Fibroblast of gingiva (primary cell): ENCODE results near the gene MED19.
"Not testable (repeated sequence)": the region's sequence is repeated elsewhere in the genome, so short reads cannot be mapped to it uniquely, and the experiment has no call there.

Experiments
- DNase-seq: peaks from one replicate; pipeline ENCODE4 v3.0.0-alpha.2; 2011; ENCODE audit warnings: low read depth

Gene MED19

DNA sequence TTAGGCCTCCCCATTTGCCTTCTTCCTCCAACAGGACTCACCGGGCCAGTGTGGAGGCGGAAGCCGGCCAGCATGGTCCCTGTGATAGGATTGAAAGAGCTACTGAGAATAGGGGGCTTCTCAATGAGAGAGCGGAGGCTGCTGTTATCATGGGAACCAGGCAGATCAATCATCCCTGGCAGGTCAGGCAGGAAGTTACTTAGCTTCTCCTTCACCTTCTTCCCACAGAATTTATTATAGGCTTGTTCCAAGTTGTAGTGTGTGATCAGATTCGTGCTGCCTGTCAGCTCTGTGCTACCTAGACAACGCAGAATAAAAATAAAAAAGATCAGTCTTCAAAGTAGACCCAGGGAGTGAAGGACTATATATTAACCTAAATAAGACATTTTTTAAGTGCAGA, 7.1 kb downstream of the MED19 start:
- no peak for DNase-seq

DNA sequence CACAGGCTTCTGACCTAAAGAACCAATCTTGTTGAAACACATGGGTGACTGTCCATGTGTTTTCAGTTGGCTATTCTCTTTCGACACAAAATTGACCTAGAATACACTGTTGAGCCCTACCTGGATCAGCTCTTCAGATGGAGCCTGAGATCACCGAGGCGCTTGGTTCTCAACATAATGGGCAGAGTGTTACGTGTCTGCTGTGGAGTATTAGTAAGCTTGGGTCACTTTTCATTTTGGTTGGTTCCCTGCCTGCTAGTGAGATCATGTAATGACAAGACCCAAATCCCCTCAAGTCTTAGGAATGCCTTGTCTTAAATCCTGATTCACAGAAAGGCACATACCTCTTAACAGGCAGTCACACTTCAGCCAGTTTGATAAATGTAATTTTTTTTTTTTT, 8.7 kb downstream of the MED19 start:
- DNase-seq = no peak

DNA sequence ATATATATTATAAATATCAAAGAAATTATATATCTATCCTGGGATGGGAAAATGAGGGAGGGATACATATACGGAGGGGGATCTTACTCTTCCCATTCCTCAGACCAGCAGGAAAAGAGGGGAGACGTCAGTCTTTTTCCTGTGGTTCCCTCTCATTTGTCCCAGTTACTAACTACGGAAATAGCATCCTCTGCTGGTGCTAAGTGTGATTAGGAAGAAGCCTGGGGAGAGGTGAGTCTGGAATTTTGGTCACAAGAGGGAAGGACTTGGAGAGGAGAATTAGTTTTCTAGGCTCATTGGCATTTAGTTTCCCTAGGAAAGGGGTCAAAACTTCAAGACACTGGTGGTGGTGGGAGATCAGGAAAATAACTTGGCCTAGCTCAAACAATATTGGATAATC, 11.6 kb downstream of the MED19 start:
- no peak for DNase-seq

DNA sequence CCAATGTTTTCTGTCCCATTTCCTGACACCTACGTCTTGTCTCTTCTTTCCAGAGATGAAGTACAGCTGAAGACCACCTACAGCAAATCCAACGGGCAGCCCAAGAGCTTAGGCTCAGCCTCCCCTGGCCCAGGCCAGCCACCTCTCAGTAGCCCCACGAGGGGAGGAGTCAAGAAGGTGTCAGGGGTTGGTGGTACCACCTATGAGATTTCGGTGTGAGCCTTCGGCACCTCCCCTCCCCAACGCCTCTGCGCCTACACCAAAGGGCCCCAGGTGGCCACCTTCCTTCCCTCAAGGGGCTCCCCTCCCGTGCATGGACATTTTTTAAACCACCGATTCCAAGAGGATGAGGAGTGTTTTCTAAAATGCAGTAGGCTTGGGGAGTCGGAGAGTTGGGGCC, 12.2 kb downstream of the MED19 start:
- no peak for DNase-seq

DNA sequence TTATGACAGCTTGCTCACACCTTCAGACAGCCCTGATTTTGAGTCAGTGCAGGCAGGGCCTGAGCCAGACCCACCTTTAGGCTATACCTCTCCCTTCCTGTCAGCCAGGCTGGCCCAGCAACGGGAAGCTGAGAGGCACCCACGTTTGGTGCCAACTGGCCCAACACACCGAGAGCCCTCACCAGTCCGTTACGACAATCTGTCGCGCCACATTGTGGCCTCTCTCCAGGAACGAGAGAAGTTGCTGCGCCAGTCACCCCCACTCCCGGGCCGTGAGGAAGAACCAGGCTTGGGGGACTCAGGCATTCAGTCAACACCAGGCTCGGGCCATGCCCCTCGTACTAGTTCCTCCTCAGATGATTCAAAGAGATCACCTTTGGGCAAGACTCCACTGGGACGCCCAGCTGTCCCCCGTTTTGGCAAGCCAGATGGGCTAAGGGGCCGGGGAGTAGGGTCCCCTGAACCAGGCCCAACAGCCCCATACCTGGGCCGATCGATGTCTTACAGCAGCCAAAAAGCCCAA, 13.1 kb downstream of the MED19 start:
- no peak for DNase-seq

DNA sequence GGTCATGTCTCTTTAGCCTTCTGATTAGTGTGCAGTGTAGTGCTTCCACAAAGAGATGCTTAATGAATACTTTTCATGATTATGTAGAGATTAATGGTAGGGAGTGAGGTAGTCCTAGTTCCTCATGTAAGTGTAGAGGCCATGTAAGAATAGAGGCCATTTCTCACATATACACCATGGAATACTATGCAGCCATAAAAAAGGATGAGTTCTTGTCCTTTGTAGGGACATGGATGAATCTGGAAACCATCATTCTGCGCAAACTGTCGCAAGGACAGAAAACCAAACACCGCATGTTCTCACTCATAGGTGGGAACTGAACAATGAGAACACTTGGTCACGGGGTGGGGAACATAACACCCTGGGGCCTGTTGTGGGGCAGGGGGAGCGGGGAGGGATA, 21.5 kb downstream of the MED19 start:
- not testable (repeated sequence) for DNase-seq

DNA sequence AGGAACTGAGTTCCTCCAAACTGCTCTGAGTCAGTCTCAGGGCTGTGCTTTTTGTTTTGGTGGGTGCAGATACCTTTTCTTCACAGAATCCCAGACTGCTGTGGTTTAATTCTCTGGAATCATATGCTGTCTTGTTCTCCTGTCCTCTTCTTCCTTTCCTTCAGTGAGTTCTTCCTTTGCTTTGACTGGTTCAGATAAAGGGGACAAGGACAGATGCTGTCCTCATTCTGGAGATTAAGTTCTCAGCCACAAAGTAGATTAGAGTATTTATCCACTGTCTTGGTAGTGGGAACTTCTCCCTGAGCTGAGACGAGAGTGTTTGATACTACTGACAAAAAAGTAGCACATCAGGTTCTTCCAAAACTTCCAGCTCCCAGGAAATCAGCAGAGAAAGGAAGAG, 30.8 kb downstream of the MED19 start:
- no peak for DNase-seq

DNA sequence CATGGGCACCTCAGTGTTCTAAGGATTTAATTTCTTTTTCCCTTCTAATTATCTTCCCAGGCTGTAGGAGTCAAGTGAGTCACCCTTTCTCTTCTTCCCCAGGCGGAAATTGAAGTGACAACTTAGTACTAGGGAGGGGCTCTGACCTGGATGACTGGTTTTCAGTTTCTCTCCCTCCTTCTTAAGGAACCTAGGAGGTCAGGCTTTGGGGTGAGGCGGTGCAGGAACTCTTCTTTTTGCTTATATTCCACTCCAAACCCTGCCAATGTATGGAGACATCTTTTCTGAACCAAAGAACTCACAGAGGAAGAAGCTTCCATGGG, 31.5 kb downstream of the MED19 start:
- DNase-seq = no peak

DNA sequence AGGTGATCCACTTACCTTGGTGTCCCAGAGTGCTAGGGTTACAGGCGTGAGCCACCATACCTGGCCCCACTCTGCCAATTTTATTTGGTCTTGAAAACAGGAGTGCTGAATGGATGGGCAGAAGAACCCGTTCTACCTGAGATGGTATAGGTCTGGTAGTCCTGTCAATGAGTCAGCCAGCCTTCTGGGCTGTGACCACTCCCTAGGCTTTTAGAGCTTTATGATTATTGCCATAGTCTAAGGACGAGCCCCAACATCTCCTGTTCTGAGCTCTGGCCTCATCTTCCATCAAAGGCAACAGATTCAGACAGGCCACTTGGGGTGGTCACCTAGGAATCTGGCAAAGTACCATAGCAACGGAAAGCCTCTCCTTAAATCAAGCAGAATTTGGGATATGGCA, 32.6 kb downstream of the MED19 start:
- no peak for DNase-seq

DNA sequence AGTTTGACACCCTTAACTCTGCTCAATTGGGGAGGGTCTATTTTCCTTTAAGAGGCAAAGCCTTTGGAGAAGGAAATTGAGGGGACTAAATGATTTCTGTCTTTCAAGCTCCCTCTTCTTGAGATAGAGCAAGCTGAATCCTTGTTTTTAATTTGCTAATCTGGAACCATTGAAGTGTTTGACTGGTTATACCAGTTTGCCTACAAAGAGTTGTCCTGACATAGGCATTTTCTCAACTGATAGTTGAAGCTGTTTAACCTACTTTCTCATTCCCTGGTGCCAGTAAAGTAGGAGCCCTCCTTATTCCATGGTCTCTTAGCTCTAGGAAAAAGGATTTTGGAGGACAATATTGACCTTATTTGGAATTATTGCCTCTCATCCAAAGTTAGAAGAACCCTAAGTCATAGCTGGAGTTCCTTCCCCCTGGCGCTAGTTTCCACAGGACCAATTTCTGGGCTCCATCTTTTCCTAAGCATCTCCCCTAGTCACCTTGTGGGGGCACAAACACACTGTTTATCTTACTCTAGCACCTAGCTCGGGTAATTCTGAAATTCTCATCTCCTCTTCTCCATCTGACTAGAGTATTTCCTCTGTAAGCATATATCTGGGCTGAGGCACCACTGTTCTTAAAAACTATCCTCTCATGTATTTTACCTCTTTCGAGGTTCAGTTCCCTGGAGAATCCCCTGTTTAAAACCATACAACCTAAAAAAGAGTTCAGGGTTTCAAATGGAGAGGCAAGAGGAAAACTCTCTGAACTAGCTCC, 36.7 kb downstream of the MED19 start:
- no peak for DNase-seq

DNA sequence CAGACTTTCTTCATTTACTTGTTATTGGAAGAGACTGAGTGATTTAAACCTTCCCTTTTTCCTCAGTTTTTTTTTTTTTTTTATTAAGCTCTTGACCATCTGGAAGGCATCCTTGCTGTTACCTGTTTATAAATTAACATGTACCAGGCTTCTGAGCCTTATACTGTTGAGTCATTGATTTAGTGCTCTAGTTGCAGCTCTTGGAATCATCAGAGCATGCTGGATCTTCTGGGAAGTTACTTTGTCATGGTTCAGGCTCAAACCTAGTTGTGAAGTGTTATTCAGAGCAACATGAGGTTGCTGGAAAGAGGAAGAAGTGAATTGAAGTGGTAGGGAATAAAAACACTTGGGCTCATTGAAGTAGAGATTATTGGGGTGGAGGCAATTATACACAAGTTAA, 37.8 kb downstream of the MED19 start:
- no peak for DNase-seq

DNA sequence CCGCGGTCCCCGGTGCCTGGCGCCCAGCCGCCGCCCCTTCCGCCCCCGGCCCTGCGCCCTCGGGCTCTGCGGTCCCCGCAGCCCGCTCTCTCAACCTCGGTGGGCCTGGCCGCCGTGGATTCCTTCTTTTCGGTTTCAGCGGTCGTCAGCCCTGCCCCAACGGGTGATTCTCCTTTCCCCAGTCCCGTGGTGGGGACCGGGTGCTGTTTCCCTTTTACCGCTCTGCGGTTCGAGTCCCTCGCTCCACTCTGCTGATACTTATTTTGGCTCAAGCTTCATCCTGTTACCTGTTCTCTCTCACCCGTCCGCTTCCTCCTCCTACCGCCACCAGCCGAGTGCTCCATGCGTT, 43.6 kb downstream of the MED19 start:
- no peak for DNase-seq

DNA sequence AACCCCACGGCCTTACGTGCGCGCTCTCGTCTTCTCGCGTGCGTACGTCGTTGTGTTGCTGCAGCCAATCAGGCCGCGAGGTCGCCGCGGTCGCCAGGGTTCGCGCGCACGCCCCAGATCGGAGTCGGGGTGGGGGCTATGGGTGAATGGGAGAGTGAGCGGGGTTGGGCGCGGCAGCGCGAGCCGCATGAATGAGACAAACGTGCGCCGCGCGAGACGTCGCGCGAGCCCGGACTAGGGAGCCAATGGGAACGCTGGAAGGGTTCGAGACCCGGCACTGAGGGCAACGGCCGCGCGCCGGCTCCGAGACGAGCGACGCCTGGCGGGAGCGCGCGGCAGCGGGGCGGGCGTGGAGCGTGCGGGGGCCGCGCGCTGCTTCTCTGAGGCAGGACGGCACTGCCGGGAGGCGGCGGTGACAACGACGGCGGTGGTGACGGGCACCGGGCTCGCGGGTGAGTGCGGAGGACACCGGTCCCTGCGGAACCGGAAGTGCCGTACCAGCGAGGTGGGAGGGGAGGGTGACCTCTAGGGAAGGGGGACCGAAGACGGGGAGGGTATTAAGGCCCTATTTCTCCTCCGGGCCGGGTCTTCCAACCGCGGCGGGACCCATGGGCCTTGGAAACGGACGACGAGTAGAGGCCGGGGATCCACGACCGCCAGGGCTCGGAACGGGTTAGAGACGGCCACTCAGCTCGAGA, 44.1 kb downstream of the MED19 start, which contains the start of gene ZDHHC5:
ZDHHC5 (plus strand) TSS at position 379 of the 698 bp plus-strand sequence. CDS start 4,977 bp downstream, outside the sequence.
- DNase-seq = peak; percentile 100

DNA sequence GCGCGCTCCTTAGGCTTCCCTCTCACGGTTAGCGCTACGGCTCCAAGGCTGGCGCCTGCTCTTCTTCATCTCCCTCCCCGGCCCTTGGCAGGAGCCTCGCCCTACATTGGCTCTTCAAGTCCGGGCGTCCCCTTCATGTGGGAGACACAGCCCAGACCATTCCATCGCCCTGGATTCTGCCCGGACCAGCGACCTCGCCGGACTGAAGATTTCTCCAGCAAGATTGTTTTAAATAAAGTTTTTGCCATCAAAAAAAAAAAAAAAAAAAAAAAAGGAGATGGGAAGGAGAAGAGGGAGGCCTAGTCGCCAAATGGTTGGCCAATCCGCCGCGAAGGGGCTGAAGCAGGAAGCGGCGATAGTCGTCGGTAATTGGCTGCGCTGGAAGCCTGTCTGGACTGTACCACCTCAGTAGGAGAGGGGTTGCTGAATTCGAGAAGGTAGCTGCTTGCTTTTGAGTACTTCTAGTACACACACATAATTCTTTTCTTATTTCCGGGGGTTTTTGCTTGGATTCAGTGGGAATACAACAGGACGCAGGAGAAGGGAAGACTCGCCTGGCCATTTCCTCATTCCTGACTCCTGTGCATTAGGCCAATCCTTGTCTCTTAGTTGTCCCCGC, 44.8 kb downstream of the MED19 start:
- DNase-seq = peak; percentile 100

DNA sequence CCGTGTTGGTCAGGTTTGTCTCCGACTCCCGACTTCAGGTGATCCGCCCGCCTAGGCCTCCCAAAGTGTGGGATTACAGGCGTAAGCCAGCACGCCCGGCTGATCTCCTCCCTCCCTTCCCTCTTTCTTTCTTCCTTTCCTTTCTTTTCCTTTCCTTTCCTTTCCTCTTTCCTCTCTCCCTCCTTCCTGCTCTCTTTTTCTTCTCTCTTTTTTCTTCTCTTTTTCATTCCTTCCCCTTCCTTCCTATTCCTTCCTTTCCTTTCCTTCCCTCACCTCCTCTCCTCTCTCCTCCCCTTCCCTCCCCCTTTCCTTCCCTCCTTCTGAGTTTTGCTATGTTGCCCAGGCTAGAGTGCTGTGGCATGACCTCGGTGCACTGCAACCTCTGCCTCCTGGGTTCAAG, 48.0 kb downstream of the MED19 start:
- DNase-seq = no peak

DNA sequence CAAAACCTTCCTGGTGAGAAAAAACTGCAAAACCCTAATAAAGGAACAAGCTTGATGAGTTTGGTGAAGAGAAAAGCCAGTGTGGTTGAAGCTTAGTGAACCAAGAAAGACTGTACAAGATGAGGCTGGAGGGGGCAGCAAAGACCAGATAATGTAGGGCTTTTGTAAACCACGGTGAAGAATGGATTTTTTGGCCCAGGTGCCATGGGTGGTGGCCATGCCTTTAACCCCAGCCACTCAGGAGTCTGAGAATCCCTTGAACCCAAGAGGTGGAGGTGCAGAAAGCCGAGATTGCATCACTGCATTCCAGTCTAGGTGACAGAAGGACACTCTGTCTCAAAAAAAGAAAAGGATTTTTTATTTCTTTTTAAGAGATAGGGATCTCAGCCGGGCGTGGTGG, 49.1 kb downstream of the MED19 start:
- no peak for DNase-seq

DNA sequence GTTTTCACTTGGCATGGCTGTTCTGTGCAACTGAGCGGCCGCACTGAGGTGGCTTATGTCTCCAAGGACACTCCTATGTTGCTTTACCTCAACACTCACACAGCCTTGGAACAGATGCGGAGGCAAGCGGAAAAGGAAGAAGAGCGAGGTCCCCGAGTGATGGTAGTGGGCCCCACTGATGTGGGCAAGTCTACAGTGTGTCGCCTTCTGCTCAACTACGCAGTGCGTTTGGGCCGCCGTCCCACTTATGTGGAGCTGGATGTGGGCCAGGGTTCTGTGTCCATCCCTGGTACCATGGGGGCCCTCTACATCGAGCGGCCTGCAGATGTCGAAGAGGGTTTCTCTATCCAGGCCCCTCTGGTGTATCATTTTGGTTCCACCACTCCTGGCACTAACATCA, 52.3 kb downstream of the MED19 start:
- DNase-seq = no peak

DNA sequence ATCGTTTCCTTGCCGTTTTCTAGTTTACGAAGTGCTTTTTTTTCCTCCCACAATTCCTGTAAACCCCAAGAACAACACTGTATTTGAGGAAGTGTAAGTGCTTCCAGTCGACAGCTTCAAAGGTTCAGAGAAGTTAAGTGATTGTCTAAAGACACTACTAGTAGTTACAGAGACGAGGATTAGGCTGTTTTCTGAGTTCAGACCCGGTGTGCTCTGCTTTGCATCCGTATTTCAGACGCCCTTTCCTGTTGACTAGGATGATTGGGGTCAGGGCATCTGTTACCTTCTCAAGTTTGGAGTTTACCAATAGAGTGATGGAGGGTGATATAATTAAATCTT, 54.0 kb downstream of the MED19 start:
- no peak for DNase-seq

DNA sequence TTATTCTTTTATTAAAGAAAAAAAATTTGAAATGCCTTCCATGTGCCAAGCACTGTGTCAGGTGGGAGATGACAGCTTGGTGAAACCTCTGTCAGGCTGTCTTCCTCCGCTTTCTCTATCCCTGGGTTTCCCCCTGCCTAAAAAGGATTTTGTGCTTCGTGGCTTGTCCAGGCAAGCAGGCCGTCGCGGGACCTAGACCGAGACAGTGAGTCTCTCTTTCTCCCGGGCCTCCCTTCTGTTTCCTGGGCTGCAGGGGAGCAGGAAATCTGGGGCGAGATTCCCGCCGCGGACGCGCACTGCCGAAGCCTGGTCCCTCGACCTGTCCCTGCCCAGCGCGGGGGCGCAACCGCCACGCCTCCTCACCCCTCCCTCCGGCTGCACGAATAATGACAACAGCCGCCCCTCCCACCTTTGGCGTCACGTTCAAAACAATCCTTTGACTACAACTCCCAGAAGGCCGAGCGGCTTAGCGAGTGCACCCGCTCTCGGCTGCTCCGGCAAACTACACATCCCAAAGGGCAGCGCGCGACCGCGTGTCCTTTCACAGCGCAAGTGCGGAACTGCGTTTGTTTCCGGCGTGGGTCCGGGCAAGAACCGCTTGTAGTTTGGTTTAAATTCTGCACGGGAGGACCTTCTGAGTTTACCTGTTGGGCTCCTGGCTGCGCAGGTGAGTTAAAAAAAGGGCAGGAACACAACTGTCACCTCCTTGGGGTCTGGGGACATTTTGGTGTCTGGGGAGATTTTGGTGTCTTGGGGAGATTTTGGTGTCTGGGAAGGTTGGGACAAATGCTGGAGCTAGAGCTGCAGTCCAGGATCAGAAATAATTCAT, 54.6 kb downstream of the MED19 start, which contains the start of gene CLP1:
CLP1 (plus strand) TSS at position 569 of the 829 bp plus-strand sequence. CDS start 1,715 bp downstream, outside the sequence.
- peak; percentile 97 for DNase-seq

DNA sequence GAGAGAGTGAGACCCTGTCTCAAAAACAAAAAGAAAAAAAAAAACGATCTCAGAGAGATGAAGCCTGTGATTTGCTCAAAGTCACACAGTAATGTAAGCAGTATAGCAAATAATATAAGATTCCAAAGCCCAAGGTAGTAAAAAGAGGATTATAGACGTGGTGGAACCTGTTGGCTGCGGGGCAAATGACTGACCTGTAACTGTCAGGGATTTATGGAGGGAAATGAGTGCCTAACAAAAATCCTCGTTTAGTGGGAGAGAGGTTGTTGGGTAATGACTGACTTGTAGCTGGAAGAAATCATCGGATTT, 55.2 kb downstream of the MED19 start:
- DNase-seq = no peak
